Mucosa of descending colon (tissue), 3 donors: ENCODE results near the gene DNAJC25. TPM values are rescaled to one million over a fixed set of nuclear protein-coding genes. Genes with fewer than 3 reads are reported as not detected.

ENCODE experiments used
- ATAC-seq: fragments of 200-7000 bp; cut with Tn5 transposase; one replicate; pipeline ENCODE4 v1.9.1; 2020; ENCODE audit warnings: mild to moderate bottlenecking, moderate library complexity
- DNase-seq, 3 donors: peaks; one replicate each; pipeline ENCODE4 v3.0.0-alpha.2; 2020
- H3K36me3 ChIP-seq: fragments of 200-600 bp; one replicate; pipeline ENCODE4 v1.8.0; 2021; ENCODE audit warnings: low read depth, mild to moderate bottlenecking
- H3K4me1 ChIP-seq: fragments of 200-600 bp; one replicate; pipeline ENCODE4 v1.8.0; 2021; ENCODE audit warnings: low read depth, mild to moderate bottlenecking
- H3K4me3 ChIP-seq: fragments of 200-600 bp; one replicate; pipeline ENCODE4 v1.8.0; 2021; ENCODE audit warnings: mild to moderate bottlenecking
- H3K9me3 ChIP-seq: fragments of 200-600 bp; one replicate; pipeline ENCODE4 v1.8.0; 2021; ENCODE audit warnings: mild to moderate bottlenecking
- intact Hi-C, 2 donors: fragments of 100-400 bp; cut with DNase I in 1 of 2; cut with micrococcal nuclease in 1 of 2; formaldehyde crosslinking; loops; one replicate each; pipeline versions ENCODE4 v1.11.0 to v1.11.1; 2022; cut with DNase I, micrococcal nuclease
- total RNA-seq, 3 donors: library from RNA; stranded (reverse); fragmentation: NEBNext Ultra II Directional in 2 of 3; extraction: Animal tissue kit (Norgen Biotek cat#: 25700) in 2 of 3; gene quantifications; one replicate each; pipeline versions ENCODE4 v1.2.1 to v1.2.4, GENCODE V29; 2021 to 2023
- TF ChIP-seq, protein P1 (sequence below): fragments of 200-600 bp; IDR thresholded peaks from one replicate; pipeline ENCODE4 v1.8.0; 2022; ENCODE audit warnings: antibody characterized with exemption, mild to moderate bottlenecking
- donor health status: DM: no; HTN: no; CAD: no; lungs with moderate emphysema.
- donor health status: DM: no; HTN: no; CAD: no.
- donor health status: DM: no; HTN: yes; CAD: no.

The DNAJC25 gene
- total RNA-seq, 3 donors from 2014 or later, result 7.5 to 8.0 (median 7.7) TPM

DNA sequence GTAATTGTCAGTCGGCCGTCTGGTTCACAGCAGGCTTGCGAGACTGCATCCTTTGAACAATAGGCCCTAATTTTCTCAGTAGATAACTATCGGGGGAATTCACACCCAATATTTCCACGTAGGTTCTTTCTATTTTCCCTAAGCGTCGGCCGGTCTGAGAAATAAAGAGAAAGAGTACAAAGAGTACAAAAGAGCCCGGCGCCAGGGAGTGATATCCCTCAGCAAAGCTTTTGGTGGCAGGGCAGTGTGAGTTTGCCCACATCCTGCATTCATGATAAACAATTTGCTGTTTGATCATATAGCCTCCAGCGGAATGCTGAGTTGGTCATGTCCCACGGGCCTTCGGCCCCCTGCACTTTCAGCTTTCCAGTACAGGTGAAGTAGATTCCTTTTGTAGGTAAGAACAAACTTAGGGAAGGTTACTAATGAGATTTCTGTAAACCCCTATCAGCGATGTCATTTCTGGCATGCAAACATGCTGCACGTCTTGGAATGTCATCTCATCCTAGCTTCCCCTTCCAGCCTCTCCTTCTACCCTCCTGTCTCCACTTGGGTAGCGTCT is 27.0 kb upstream of the DNAJC25 start:
- Histone ChIP-seq H3K36me3 (no peaks in the 10 kb centered on the region), H3K4me3 (no peak overlapping the region), H3K4me1 (peaks cover 4% of the 10 kb centered on the region), H3K9me3 (no peaks in the 10 kb centered on the region)
- no peak for ATAC-seq
- no peak for DNase-seq
- TF ChIP-seq, protein P1, sequence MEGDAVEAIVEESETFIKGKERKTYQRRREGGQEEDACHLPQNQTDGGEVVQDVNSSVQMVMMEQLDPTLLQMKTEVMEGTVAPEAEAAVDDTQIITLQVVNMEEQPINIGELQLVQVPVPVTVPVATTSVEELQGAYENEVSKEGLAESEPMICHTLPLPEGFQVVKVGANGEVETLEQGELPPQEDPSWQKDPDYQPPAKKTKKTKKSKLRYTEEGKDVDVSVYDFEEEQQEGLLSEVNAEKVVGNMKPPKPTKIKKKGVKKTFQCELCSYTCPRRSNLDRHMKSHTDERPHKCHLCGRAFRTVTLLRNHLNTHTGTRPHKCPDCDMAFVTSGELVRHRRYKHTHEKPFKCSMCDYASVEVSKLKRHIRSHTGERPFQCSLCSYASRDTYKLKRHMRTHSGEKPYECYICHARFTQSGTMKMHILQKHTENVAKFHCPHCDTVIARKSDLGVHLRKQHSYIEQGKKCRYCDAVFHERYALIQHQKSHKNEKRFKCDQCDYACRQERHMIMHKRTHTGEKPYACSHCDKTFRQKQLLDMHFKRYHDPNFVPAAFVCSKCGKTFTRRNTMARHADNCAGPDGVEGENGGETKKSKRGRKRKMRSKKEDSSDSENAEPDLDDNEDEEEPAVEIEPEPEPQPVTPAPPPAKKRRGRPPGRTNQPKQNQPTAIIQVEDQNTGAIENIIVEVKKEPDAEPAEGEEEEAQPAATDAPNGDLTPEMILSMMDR, result no peak
- intact Hi-C loops, result no loop called here

DNA sequence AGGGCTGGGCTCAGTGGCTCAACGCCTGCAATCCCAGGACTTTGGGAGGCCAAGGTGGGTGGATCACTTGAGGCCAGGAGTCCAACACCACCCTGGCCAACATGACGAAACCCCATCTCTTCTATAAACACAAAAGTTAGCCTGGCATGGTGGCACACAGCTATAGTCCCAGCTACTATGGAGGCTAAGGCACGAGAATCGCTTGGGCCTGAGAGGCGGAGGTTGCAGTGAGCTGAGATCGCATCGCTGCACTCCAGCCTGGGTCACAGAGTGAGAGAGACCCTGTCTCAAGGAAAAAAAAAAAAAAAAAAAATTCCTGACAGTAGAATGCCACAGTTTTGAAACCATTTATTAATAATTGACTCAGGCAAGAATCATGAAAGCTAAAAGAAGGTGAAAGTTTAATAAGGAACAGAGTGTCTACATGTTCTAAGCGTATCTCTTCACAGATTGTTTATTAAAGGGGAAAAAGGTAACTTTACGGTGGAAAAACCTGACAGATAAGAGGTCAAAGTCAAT is 26.0 kb upstream of the DNAJC25 start:
- DNase-seq (peak in 1 of 3 donors; percentile 15), ATAC-seq (peak; percentile 33)
- intact Hi-C loops, result no loop called here
- TF ChIP-seq, protein P1, result no peak
- Histone ChIP-seq H3K4me1 (peaks cover 4% of the 10 kb centered on the region), H3K4me3 (no peak overlapping the region), H3K36me3 (no peaks in the 10 kb centered on the region), H3K9me3 (no peaks in the 10 kb centered on the region)

DNA sequence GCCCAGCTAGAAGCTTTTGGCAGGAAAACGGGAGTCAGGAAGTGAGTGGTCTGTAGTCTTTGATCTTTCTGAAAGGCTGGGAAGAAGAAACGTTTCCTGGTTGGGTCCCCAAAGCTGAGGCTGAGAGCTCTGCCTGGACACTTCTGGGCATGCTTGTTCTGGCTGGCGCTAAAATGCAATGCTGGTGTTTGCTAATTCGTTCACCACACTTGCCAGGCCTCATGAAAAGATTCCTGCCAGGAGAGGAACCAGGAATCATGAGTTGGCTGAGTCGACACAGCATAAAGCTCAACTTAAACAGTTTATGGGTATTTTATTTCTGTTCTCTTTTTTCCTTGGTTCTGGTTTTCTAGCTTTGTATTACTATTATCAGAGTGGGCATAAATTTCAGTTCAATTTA is 21.0 kb upstream of the DNAJC25 start:
- TF ChIP-seq, protein P1, result no peak
- no peaks in the 10 kb centered on the region for H3K9me3 ChIP-seq
- ATAC-seq (no peak), DNase-seq (no peak)
- peaks cover 2% of the 10 kb centered on the region for H3K4me1 ChIP-seq
- no peak overlapping the region for H3K4me3 ChIP-seq
- no peaks in the 10 kb centered on the region for H3K36me3 ChIP-seq
- intact Hi-C loops, result no loop called here

DNA sequence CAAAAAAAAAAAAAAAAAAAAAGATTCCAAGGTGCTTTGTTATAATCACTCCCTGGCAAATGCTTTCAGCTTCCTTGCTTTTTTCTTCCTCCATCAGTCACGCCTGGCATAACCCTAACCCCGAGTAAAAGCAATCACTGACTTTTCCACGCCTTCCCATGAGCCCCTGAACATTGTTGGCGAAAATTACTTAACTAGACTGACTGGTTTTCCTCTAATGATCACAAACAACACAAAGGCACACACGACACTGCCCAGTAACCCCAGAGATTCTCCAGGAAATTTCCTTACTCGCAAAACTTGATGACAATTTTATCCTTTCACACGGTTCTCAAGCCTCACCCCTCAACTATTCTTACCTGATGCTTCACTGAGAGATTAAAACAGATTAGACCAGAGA is 20.3 kb upstream of the DNAJC25 start:
- intact Hi-C loops, result no loop called here
- H3K4me1 ChIP-seq, result peaks cover 2% of the 10 kb centered on the region
- TF ChIP-seq, protein P1, result no peak
- DNase-seq, result no peak
- no peak overlapping the region for H3K4me3 ChIP-seq
- H3K9me3 ChIP-seq, result no peaks in the 10 kb centered on the region
- peak; percentile 22 for ATAC-seq
- H3K36me3 ChIP-seq, result no peaks in the 10 kb centered on the region

DNA sequence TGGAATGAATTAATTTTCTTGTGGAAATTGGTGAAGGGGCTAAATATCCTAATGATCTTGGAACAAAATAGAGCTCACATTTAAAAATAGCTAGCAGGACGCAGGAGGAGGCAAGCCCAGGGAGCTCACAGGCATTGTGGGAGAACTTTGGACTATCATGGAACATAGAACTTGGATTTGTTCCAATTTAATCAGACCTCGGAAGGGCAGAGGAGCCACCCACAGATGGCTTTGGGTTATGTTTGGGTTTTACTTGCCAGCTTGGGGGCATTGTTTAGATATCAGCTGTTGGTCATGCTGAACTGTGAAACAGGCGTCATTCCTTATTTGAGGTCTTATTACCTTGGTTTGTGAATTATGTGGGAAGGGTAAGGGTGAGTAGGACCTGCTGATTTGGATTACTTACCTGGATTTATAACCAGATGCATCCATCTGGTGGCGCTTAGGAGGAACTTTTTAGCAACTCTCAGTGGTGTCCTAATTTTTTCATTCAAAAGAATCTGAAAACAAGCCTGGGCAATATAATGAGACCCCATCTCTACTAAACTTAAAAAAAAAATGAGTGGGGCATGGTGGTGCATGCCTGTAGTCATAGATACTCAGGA is 17.6 kb upstream of the DNAJC25 start:
- ATAC-seq (peak; percentile 95), DNase-seq (peak in 1 of 3 donors; percentile 31)
- H3K9me3 ChIP-seq, result no peaks in the 10 kb centered on the region
- H3K4me1 ChIP-seq, result peaks cover 2% of the 10 kb centered on the region
- TF ChIP-seq, protein P1, result no peak
- H3K4me3 ChIP-seq, result no peak overlapping the region
- H3K36me3 ChIP-seq, result no peaks in the 10 kb centered on the region
- intact Hi-C loops, result no loop called here
